Cerebellar cortex (tissue), 1 donor: ENCODE results near the gene CENPQ.

ENCODE experiments used
- DNase-seq: peaks from one replicate; pipeline ENCODE4 v3.0.0-alpha.2; 2015; ENCODE audit warnings: low spot score

The CENPQ gene

GRCh38 chr6:49541936-49542335 is 78.8 kb downstream of the CENPQ start:
- no peak for DNase-seq
